Spleen (tissue), 11 donors: Measurements from ENCODE around the gene TSPOAP1. TPM values are rescaled to one million over a fixed set of nuclear protein-coding genes. Genes with fewer than 3 reads are reported as not detected.

Experiments used
- DNase-seq: peaks from one replicate; pipeline ENCODE4 v3.0.0-alpha.2; 2020
- H3K27ac ChIP-seq, 8 donors: fragments of 200-600 bp; sonication (generic) in 7 of 8; 1 replicate in 4 of 8; 2 replicates in 4 of 8; pipeline versions ENCODE4 v1.5.0 to v1.8.0; 2016 to 2021; ENCODE audit warnings: inconsistent platforms in 4 of 8, mild to moderate bottlenecking in 4 of 8, moderate library complexity in 1 of 8
- H3K27me3 ChIP-seq, 7 donors: fragments of 200-600 bp; sonication (generic) in 6 of 7; replicated peaks in 1 of 7; 1 replicate in 4 of 7; 2 replicates in 3 of 7; pipeline versions ENCODE4 v1.5.0 to v1.8.0; 2016 to 2021; ENCODE audit warnings: inconsistent platforms in 3 of 7, mild to moderate bottlenecking in 1 of 7
- H3K36me3 ChIP-seq, 6 donors: fragments of 200-600 bp; sonication (generic) in 5 of 6; 1 replicate in 4 of 6; 2 replicates in 2 of 6; pipeline versions ENCODE4 v1.5.0 to v1.8.0; 2016 to 2021; ENCODE audit warnings: inconsistent platforms in 2 of 6
- H3K4me1 ChIP-seq, 6 donors: fragments of 200-600 bp; sonication (generic) in 5 of 6; 1 replicate in 3 of 6; 2 replicates in 3 of 6; pipeline versions ENCODE4 v1.5.0 to v1.8.0; 2016 to 2021; ENCODE audit warnings: inconsistent platforms in 3 of 6
- H3K4me3 ChIP-seq, 8 donors: fragments of 200-600 bp; sonication (generic) in 7 of 8; 1 replicate in 4 of 8; 2 replicates in 4 of 8; pipeline versions ENCODE4 v1.5.0 to v1.8.0; 2016 to 2021; ENCODE audit warnings: inconsistent platforms in 4 of 8, mild to moderate bottlenecking in 4 of 8, moderate library complexity in 2 of 8
- H3K9me3 ChIP-seq, 8 donors: fragments of 200-600 bp; sonication (generic) in 7 of 8; 1 replicate in 4 of 8; 2 replicates in 4 of 8; pipeline versions ENCODE4 v1.5.0 to v1.8.0; 2016 to 2021; ENCODE audit warnings: inconsistent platforms in 4 of 8
- CTCF ChIP-seq, 11 experiments: fragments of 200-600 bp in 7 of 11; fragments of 450-650 bp in 4 of 11; sonication (generic) in 4 of 11; IDR thresholded peaks in 8 of 11; conservative IDR thresholded peaks in 3 of 11; 1 replicate in 7 of 11; 2 replicates in 4 of 11; pipeline versions ENCODE4 v1.4.0 to v1.8.0; 2016 to 2021; ENCODE audit warnings: antibody characterized with exemption in 11 of 11, inconsistent platforms in 4 of 11, mild to moderate bottlenecking in 1 of 11
- POLR2A ChIP-seq, 3 donors: fragments of 450-650 bp; IDR thresholded peaks; one replicate each; pipeline ENCODE4 v1.5.1; 2017; ENCODE audit warnings: antibody characterized with exemption in 3 of 3, mild to moderate bottlenecking in 1 of 3
- POLR2AphosphoS5 ChIP-seq, 3 donors: sonication (generic); formaldehyde crosslinking; IDR thresholded peaks; one replicate each; pipeline ENCODE4 v1.5.1; 2017; ENCODE audit warnings: antibody characterized with exemption in 3 of 3
- WGBS, 5 donors: extraction: QIAGEN DNeasy Blood & Tissue Kit in 3 of 5; methylation state at CpG; one replicate each; pipeline versions ENCODE4 v1.1.5 to v1.1.7; 2013 to 2018; 5-methylcytosine and 5-hydroxymethylcytosine counted together
- intact Hi-C: fragments of 100-400 bp; cut with DNase I; formaldehyde crosslinking; loops from one replicate; pipeline ENCODE4 v1.15.0; 2023; ENCODE audit warnings: low total_unique reads
- polyA plus RNA-seq, 3 donors: library from polyadenylated mRNA; stranded (reverse); fragments of 200-250 nt; gene quantifications; one replicate each; pipeline ENCODE4 v1.2.1, GENCODE V29; 2013
- total RNA-seq, 7 donors: library from RNA; depleted of rRNA in 3 of 7; stranded (reverse); fragments of >200 nt in 3 of 7; fragmentation: NEBNext Ultra II Directional in 4 of 7; extraction: Animal tissue kit (Norgen Biotek cat#: 25700) in 4 of 7; gene quantifications; one replicate each; pipeline versions ENCODE4 v1.1.0 to v1.2.1, GENCODE V29; 2016 to 2021
- donor health status: healthy with polysubstance abuse.
- donor health status: DM: no; HTN: no; CAD: no; lungs with moderate emphysema.
- donor health status: DM: no; HTN: no; CAD: no.
- donor health status: Bipolar disorder and iron deficiency.
- donor health status: healthy.
- donor health status: DM: no; HTN: no; CAD: no.
- donor health status: DM: yes; HTN: yes; CAD: no.

Gene TSPOAP1
- total and polyA plus RNA-seq, 10 donors = 11.5 to 31.8 (median 18.6) TPM

GRCh38 chr17:58352596-58353388, 24.2 kb upstream of the TSPOAP1 start:
- Histone ChIP-seq H3K9me3 (no peaks in the 10 kb centered on the region), H3K36me3 (peaks cover 5 to 34% (median 32%) of the 10 kb centered on the region in 6 donors), H3K4me3 (peak overlapping the region; percentile 71 to 96 (median 87)), H3K4me1 (peaks cover 14 to 56% (median 42%) of the 10 kb centered on the region in 6 donors), H3K27ac (peak overlapping the region; percentile 94 to 98 (median 97)), H3K27me3 (no peaks in the 10 kb centered on the region)
- TF ChIP-seq CTCF (IDR thresholded peaks at IDR 0.05 in 8 of 11, conservative IDR thresholded peaks at IDR 0.05 in 3 of 11) (no peak), POLR2A (IDR thresholded peaks at IDR 0.05) (peak in 1 of 3 donors; percentile 49), POLR2AphosphoS5 (IDR thresholded peaks at IDR 0.05) (peak in 2 of 3 donors; percentile 49 to 54)
- 3 to 4% (median 3%) methylated on average over 26 of the region's 26 CpGs for WGBS, 5 donors
- intact Hi-C loops = no loop called here
- DNase-seq = peak; percentile 82

GRCh38 chr17:58351831-58352595, 23.4 kb upstream of the TSPOAP1 start, which contains the start of gene SUPT4H1:
TSS of gene SUPT4H1 (minus strand) at chr17:58352201. CDS start at chr17:58352135, 66 bp downstream.
- TF ChIP-seq CTCF (IDR thresholded peaks at IDR 0.05 in 8 of 11, conservative IDR thresholded peaks at IDR 0.05 in 3 of 11) (peak in 7 of 11 experiments; percentile 12 to 49 (median 33)), POLR2AphosphoS5 (IDR thresholded peaks at IDR 0.05) (peak; percentile 95 to 97 (median 96)), POLR2A (IDR thresholded peaks at IDR 0.05) (peak; percentile 39 to 90 (median 90))
- Histone ChIP-seq H3K4me1 (peaks cover 14 to 64% (median 43%) of the 10 kb centered on the region in 6 donors), H3K27me3 (no peaks in the 10 kb centered on the region), H3K4me3 (peak within 1 kb of the TSS; percentile 71 to 96 (median 87)), H3K27ac (peak within 1 kb of the TSS; percentile 94 to 98 (median 97)), H3K9me3 (no peaks in the 10 kb centered on the region), H3K36me3 (peaks cover 5 to 42% (median 40%) of the 10 kb centered on the region in 6 donors)
- intact Hi-C loops = no loop called here
- peak; percentile 97 for DNase-seq
- 0 to 1% (median 1%) methylated on average over 49 to 60 of the region's 60 CpGs for WGBS, 5 donors

GRCh38 chr17:58351182-58351581, 22.6 kb upstream of the TSPOAP1 start:
- Histone ChIP-seq H3K27me3 (no peaks in the 10 kb centered on the region), H3K4me1 (peaks cover 14 to 72% (median 44%) of the 10 kb centered on the region in 6 donors), H3K27ac (peak overlapping the region; percentile 94 to 98 (median 97)), H3K9me3 (no peaks in the 10 kb centered on the region), H3K4me3 (peak overlapping the region; percentile 71 to 96 (median 87)), H3K36me3 (peaks cover 5 to 50% (median 48%) of the 10 kb centered on the region in 6 donors)
- intact Hi-C loops = no loop called here
- TF ChIP-seq POLR2AphosphoS5 (IDR thresholded peaks at IDR 0.05) (no peak), CTCF (IDR thresholded peaks at IDR 0.05 in 8 of 11, conservative IDR thresholded peaks at IDR 0.05 in 3 of 11) (no peak), POLR2A (IDR thresholded peaks at IDR 0.05) (no peak)
- 49 to 72% (median 53%) methylated on average over 4 of the region's 4 CpGs for WGBS, 5 donors
- DNase-seq = no peak
